DND-41 (cell line): ENCODE results near the gene FUZ.

Experiments used
- EZH2 ChIP-seq: IDR thresholded peaks from 3 replicates; pipeline ENCODE4 v1.6.1; 2012; ENCODE audit warnings: borderline replicate concordance, low read depth, mild to moderate bottlenecking, moderate library complexity, low read length, inconsistent platforms; ENCODE audit not compliant: severe bottlenecking
- TF ChIP-seq, protein P1 (sequence below): IDR thresholded peaks from 2 replicates; pipeline ENCODE4 v1.5.1; 2012; ENCODE audit warnings: borderline replicate concordance, low read length, moderate library complexity, mild to moderate bottlenecking; ENCODE audit not compliant: poor library complexity, severe bottlenecking; ENCODE audit errors: extremely low read depth

DNA sequence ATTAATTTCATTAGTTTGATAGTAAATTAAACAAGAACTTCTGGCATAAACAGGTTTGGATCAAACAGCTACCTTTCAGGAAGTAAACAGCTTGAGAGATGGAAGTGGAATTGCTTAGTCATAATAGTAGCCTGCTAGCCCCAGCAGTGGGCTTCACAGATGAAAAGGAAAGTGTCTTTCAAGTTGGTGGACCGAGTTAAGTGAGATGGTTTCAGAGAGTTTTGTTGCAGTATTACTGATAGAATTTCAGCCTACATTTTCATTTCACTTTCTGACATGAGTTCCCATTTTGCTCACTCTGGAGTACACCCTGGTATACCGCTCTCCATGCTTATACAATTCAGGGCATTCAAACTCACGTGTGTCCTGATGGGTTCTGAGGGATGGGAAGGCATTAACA is 35.8 kb upstream of the FUZ start:
- TF ChIP-seq, protein P1, sequence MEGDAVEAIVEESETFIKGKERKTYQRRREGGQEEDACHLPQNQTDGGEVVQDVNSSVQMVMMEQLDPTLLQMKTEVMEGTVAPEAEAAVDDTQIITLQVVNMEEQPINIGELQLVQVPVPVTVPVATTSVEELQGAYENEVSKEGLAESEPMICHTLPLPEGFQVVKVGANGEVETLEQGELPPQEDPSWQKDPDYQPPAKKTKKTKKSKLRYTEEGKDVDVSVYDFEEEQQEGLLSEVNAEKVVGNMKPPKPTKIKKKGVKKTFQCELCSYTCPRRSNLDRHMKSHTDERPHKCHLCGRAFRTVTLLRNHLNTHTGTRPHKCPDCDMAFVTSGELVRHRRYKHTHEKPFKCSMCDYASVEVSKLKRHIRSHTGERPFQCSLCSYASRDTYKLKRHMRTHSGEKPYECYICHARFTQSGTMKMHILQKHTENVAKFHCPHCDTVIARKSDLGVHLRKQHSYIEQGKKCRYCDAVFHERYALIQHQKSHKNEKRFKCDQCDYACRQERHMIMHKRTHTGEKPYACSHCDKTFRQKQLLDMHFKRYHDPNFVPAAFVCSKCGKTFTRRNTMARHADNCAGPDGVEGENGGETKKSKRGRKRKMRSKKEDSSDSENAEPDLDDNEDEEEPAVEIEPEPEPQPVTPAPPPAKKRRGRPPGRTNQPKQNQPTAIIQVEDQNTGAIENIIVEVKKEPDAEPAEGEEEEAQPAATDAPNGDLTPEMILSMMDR: no peak
- no peak for TF ChIP-seq EZH2
